DMS153 (cell line): ENCODE measurements around the gene STARD8.

ENCODE experiments used
- DNase-seq: peaks from one replicate; lab custom pipeline; 2025; lab: John Stamatoyannopoulos, UW

STARD8 gene

GRCh38 chrX:68693481-68694434 lies 46.3 kb downstream of the STARD8 start:
- DNase-seq, result no peak

GRCh38 chrX:68694435-68695205 lies 47.2 kb downstream of the STARD8 start:
- no peak for DNase-seq

- no peak for DNase-seq
Measured at GRCh38 chrX:68695206-68695845, 47.9 kb downstream of the STARD8 start.

DNA sequence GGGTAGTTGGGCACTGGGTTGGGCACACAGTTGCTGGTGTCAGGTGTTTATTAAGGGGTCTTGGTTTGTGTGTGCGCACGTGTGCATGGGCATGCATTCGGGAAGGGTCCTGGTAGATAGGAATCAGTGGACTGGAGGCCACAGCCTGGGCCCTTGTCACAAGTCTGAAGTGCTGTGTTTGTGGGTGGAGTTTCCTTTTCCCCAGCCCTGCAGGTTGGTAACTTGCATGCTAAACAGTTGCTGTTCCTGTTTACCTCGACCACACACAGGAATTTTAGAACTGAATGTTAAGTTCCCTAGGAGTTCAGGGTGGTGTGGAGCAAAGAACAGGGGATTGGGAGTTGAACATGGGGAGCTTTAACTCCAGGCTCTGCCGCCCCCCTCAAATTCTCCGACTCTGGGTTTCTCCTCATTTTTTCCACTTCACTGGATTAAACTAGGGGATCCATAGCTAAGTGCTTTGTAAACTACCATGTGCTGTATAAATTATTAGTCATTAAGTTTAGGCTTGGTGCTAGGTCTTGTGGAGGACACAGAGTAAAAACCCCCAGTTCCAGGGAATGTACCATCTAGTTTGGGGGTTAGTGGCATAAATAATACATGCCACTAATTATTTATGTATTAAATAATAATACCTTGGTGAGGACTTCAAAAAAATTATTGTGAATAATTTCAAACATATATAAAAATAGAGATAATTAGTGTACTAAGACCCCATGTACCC lies 49.0 kb downstream of the STARD8 start:
- DNase-seq, result no peak

- DNase-seq, result no peak
Measured at GRCh38 chrX:68697036-68697435, 49.6 kb downstream of the STARD8 start.

GRCh38 chrX:68697465-68698125 lies 50.1 kb downstream of the STARD8 start:
- DNase-seq, result no peak

DNA sequence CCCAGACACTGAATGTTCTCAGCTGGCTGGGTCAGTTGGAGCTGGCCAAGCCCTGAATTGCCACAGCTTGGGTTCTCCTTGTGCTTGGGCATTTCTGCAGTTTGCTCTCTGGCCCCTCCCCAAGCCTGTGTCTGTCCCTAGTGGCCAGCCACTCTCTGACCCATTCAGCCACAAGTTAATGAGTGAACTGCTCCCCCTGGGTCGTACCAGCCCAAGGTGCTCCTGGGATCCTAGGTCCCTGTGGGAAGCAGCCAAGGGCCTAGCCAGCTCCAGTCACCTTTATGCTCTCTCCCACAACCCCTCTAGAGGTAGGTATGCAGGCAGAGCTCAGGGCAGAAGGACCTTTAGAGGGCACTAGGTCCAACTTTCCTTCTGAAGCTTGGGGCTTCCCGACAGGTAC lies 51.5 kb downstream of the STARD8 start:
- DNase-seq, result no peak

DNA sequence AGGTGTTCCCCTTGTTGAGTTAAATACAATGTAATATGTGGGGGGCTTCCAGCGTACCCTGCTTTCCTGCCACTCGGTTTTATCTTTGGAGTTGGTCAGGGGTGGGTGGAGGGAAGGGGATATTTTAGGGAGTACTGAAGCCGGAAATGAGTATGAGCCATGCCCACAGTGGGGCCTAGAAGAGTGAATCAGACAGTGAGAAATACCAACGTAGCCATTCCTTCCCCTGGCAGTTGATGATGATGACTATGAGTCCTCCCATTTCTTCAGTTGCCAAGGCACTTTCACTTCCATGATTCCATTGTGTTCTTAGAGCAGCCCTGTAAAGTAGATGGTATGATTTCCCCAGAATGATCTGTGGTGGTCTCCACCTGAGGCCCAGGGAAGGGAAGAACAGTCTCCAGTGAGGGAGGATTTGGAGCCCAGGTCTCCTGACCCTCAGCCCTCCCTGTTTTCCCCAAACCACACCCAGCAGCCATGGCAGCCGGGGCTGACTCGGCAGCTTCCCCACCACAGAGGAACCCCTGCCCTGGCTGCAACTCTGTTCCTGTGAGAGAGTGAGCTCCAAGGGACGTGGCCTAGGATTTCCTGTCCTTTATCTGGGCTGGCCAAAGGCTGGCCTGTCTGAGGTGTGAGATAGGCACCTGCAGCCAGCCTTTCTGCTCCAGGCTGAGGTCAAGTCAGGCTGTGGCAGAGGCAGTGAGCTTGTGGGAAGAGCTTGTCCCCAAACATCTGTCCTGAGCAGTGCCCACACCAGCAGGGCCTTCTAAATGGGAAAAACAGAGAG lies 52.7 kb downstream of the STARD8 start:
- no peak for DNase-seq

- no peak for DNase-seq
Measured at GRCh38 chrX:68703369-68703768, 55.9 kb downstream of the STARD8 start.

- no peak for DNase-seq
Measured at GRCh38 chrX:68703846-68704245, 56.4 kb downstream of the STARD8 start.

DNA sequence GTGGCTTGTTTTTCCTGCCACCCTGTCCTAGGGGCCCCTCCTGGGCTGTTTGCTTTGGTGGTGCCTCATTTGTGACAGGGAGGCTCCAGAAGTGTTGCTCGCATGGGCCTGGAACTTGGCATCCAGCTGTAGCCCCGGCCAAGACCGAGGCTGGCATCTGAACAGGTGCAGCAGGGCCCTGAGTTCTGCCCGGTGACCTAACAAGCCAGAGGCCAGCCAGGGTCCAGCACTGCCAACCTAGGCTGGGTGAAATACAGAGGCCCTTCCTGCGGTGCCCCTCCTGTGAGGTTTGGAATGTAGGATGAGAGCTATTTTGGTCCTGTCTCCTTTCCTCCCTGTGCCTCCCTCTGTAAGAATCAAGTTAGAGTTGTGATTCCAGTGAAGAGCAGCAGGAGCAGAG lies 58.5 kb downstream of the STARD8 start:
- no peak for DNase-seq

- no peak for DNase-seq
Measured at GRCh38 chrX:68708503-68709290, 61.2 kb downstream of the STARD8 start.

GRCh38 chrX:68710870-68711576 lies 63.6 kb downstream of the STARD8 start:
- no peak for DNase-seq

- DNase-seq, result no peak
Measured at GRCh38 chrX:68711845-68712244, 64.4 kb downstream of the STARD8 start.

- DNase-seq, result no peak
Measured at GRCh38 chrX:68714856-68715255, 67.4 kb downstream of the STARD8 start.

- DNase-seq, result no peak
Measured at GRCh38 chrX:68717196-68717595, 69.7 kb downstream of the STARD8 start.

DNA sequence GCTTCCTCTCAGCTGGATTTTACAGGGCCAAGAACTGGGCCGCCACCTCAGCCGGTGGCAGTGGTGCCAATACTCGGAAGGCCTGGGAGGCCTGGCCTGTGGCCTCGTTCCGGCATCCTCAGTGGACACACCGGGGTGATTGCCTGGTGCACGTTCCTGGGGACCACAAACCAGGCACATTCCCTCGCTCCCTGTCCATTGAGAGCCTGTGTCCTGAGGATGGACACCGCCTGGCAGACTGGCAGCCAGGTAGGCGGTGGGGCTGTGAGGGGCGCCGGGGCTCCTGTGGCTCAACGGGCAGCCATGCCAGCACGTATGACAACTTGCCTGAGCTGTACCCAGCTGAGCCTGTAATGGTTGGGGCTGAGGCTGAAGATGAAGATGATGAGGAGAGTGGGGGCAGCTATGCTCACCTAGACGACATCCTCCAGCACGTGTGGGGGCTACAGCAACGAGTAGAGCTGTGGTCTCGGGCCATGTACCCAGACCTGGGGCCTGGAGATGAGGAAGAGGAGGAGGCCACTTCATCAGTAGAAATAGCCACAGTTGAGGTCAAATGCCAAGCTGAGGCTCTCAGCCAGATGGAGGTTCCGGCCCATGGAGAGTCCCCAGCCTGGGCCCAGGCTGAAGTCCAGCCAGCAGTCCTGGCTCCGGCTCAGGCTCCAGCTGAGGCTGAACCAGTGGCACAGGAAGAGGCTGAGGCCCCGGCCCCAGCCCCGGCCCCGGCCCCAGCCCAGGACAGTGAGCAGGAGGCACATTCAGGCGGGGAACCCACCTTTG lies 70.4 kb downstream of the STARD8 start:
- no peak for DNase-seq

DNA sequence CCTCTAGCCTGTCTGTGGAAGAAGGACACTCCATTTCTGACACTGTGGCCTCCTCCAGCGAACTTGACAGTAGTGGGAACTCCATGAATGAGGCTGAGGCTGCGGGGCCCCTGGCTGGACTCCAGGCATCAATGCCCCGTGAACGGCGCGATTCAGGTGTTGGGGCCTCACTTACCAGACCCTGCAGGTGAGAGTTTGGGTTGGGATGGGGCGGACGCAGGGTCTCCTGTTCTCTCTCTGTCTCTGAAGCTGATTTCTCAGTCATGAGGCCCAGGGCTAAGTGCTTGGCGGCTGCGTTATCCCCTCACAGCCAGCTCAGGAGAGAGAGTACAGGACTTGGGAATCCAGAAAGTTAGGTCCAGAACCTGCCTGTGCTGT lies 71.0 kb downstream of the STARD8 start:
- no peak for DNase-seq
